HepG2 (cell line): Measurements from ENCODE around the gene WDR59. TPM values are rescaled to one million over a fixed set of nuclear protein-coding genes. Genes with fewer than 3 reads are reported as not detected.

ENCODE experiments used
- CBFB ChIP-seq: sonication (generic); formaldehyde crosslinking; IDR thresholded peaks from 2 replicates; pipeline ENCODE4 v1.4.0; 2020; ENCODE audit warnings: missing genetic modification reagents
- ELK4 ChIP-seq: sonication (generic); formaldehyde crosslinking; IDR thresholded peaks from 2 replicates; pipeline ENCODE4 v1.9.0; 2021; ENCODE audit warnings: missing genetic modification reagents, borderline replicate concordance
- FOXO4 ChIP-seq: sonication (generic); formaldehyde crosslinking; conservative IDR thresholded peaks from 2 replicates; pipeline ENCODE4 v1.8.1; 2023; ENCODE audit warnings: missing genetic modification reagents
- KLF6 ChIP-seq: IDR thresholded peaks from 2 replicates; pipeline ENCODE4 v1.8.0; 2016; ENCODE audit warnings: missing biosample characterization, missing genetic modification reagents
- MAFK ChIP-seq, 2 experiments: IDR thresholded peaks in 1 of 2; conservative IDR thresholded peaks in 1 of 2; 2 replicates each; pipeline ENCODE4 v1.6.1; 2011; ENCODE audit warnings: improper control_type of control experiment in 2 of 2, low read length in 2 of 2
- SMYD3 ChIP-seq: sonication (generic); formaldehyde crosslinking; IDR thresholded peaks from 2 replicates; pipeline ENCODE4 v1.8.1; 2023; ENCODE audit warnings: mild to moderate bottlenecking, missing genetic modification reagents
- TCF12 ChIP-seq, 2 experiments: fragments of 450-650 bp in 1 of 2; sonication (generic) in 1 of 2; formaldehyde crosslinking in 1 of 2; IDR thresholded peaks; 2 replicates each; pipeline versions ENCODE4 v1.6.1 to v1.8.0; 2017 to 2022; ENCODE audit warnings: antibody characterized with exemption in 1 of 2, mild to moderate bottlenecking in 1 of 2, missing genetic modification reagents in 1 of 2, moderate library complexity in 1 of 2
- THAP9 ChIP-seq: sonication (generic); formaldehyde crosslinking; IDR thresholded peaks from 2 replicates; pipeline ENCODE4; 2020; ENCODE audit warnings: missing genetic modification reagents, mild to moderate bottlenecking, borderline replicate concordance
- ZBTB10 ChIP-seq: sonication (generic); formaldehyde crosslinking; IDR thresholded peaks from 2 replicates; pipeline ENCODE4 v1.4.0; 2020; ENCODE audit warnings: missing genetic modification reagents, borderline replicate concordance
- ZNF136 ChIP-seq: sonication (generic); formaldehyde crosslinking; IDR thresholded peaks from 2 replicates; pipeline ENCODE4 v1.8.1; 2022; ENCODE audit warnings: low read depth, mild to moderate bottlenecking, moderate library complexity, missing genetic modification reagents
- ZNF18 ChIP-seq: sonication (generic); formaldehyde crosslinking; IDR thresholded peaks from 2 replicates; pipeline ENCODE4 v1.8.0; 2022; ENCODE audit warnings: mild to moderate bottlenecking, missing genetic modification reagents; ENCODE audit not compliant: insufficient replicate concordance
- ZNF329 ChIP-seq: sonication (generic); formaldehyde crosslinking; IDR thresholded peaks from 2 replicates; pipeline ENCODE4 v1.9.0; 2021; ENCODE audit warnings: low read depth, mild to moderate bottlenecking, missing genetic modification reagents
- ZNF33A ChIP-seq: sonication (generic); formaldehyde crosslinking; IDR thresholded peaks from 2 replicates; pipeline ENCODE4 v1.5.1; 2020; ENCODE audit warnings: missing genetic modification reagents, mild to moderate bottlenecking, moderate library complexity, borderline replicate concordance
- polyA plus RNA-seq, 8 experiments: library from polyadenylated mRNA; depleted of rRNA in 3 of 8; stranded (reverse) in 7 of 8; unstranded in 1 of 8; fragments of >200 nt; fragmentation: Illumina TruSeq in 4 of 8; extraction: Trizol in 4 of 8; gene quantifications; 2 replicates each; pipeline versions ENCODE4 v1.2.1 to v1.2.3, GENCODE V29; 2011 to 2016; ENCODE audit warnings: low read depth in 4 of 8, missing spikeins in 1 of 8, mixed read lengths in 1 of 8; ENCODE audit not compliant: insufficient read depth in 1 of 8
- total RNA-seq, 5 experiments: library from RNA; depleted of rRNA; stranded (reverse); fragments of >200 nt; fragmentation: Illumina TruSeq; extraction: Trizol; gene quantifications; 2 replicates each; pipeline ENCODE4 v1.2.3, GENCODE V29; 2016; ENCODE audit warnings: low read depth in 1 of 5
- TF ChIP-seq, protein P1 (sequence below): sonication (generic); formaldehyde crosslinking; IDR thresholded peaks from 2 replicates; pipeline ENCODE4 v1.5.1; 2020; ENCODE audit warnings: mild to moderate bottlenecking, missing genetic modification reagents, moderate library complexity

Gene WDR59
- total and polyA plus RNA-seq, 2 of the 13 experiments (the other 11 are each of a cell fraction or from before 2014, with no cell fraction given), result 65.2 to 306 TPM

DNA sequence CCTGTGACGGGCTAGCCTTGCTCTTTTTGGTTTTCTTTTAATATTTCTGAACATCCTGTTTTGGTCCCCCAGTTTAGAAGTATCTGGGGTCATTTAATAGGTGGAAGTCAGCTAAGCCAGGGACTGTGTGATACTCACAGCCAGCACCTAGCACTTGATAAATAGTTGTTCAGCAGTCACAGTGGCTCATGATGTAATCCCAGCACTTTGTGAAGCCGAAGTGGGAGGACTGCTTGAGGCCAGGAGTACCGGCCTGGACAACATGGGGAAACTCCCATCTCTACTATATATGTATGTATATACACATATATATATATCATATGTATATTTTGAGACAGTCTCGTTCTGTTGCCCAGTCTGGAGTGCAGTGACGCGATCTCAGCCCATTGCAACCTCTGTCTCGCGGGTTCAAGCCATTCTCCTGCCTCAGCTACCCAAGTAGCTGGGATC is 12.1 kb upstream of the WDR59 start (continued):
- TF ChIP-seq ZBTB10, result peak; percentile 37; the same call in 1 of the 2 replicates
- TF ChIP-seq ELK4, result no peak
- no peak for TF ChIP-seq THAP9 (CRISPR knock-in tag)
- TF ChIP-seq KLF6 (CRISPR knock-in tag), result peak; percentile 84; the same call in 1 of the 2 replicates
- TF ChIP-seq ZNF18 (CRISPR knock-in tag), result no peak
- no peak for TF ChIP-seq CBFB (CRISPR knock-in tag)
- no peak for TF ChIP-seq ZNF136
- TF ChIP-seq ZNF329 (CRISPR knock-in tag), result no peak
- no peak for TF ChIP-seq MAFK (conservative IDR thresholded peaks at IDR 0.05 in 1 of 2, IDR thresholded peaks at IDR 0.05 in 1 of 2; ENCODE audit: low read length in 2 of 2)
- TF ChIP-seq, protein P1, sequence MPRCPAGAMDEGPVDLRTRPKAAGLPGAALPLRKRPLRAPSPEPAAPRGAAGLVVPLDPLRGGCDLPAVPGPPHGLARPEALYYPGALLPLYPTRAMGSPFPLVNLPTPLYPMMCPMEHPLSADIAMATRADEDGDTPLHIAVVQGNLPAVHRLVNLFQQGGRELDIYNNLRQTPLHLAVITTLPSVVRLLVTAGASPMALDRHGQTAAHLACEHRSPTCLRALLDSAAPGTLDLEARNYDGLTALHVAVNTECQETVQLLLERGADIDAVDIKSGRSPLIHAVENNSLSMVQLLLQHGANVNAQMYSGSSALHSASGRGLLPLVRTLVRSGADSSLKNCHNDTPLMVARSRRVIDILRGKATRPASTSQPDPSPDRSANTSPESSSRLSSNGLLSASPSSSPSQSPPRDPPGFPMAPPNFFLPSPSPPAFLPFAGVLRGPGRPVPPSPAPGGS, result no peak
- TF ChIP-seq SMYD3 (CRISPR knock-in tag), result 0 out of 2 replicates have a peak, but pooled peaks have one; percentile 70
- TF ChIP-seq FOXO4 (CRISPR knock-in tag), result no peak
- no peak for TF ChIP-seq TCF12 (IDR thresholded peaks at IDR 0.05)
- TF ChIP-seq TCF12 (CRISPR knock-in tag; IDR thresholded peaks at IDR 0.05), result no peak
- no peak for TF ChIP-seq ZNF33A (CRISPR knock-in tag)
